ENCODE measurements around the gene CD38.
A peak's percentile ranks its signal among the peaks of the same experiment; 100 is the strongest.
"Not testable (repeated sequence)": the region's sequence is repeated elsewhere in the genome, so short reads cannot be mapped to it uniquely, and the experiment has no call there.

The CD38 gene

GRCh38 chr4:15753786-15754185 lies 24.3 kb upstream of the CD38 start:
- Mint-ChIP-seq H3K27me3 (no peaks in the 10 kb centered on the region), H3K4me1 (peaks cover 52% of the 10 kb centered on the region), H3K27ac (peak overlapping the region; percentile 68), H3K9me3 (no peaks in the 10 kb centered on the region), H3K36me3 (no peaks in the 10 kb centered on the region), H3K4me3 (peak overlapping the region; percentile 26)

DNA sequence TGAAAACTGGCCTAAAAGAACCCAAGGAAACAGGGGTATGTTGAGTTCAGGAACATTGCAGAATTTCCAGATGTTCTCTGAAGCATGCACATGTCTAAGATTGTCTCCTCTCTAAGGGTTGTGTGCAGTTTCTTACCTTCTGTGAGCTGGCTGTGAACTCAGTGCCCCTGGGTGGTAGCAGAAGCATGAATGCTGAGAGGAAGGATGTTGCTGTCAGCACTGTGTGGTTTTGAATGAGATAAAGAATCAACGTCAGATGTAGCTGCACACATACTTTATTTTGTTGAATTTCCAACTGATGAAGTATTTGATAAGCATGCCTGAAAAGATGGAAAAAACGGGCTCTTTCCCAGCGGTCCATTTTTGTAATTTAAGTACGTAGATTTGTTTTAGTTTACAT lies 23.8 kb upstream of the CD38 start:
- Mint-ChIP-seq H3K27ac (no peak overlapping the region), H3K4me1 (peaks cover 57% of the 10 kb centered on the region)

DNA sequence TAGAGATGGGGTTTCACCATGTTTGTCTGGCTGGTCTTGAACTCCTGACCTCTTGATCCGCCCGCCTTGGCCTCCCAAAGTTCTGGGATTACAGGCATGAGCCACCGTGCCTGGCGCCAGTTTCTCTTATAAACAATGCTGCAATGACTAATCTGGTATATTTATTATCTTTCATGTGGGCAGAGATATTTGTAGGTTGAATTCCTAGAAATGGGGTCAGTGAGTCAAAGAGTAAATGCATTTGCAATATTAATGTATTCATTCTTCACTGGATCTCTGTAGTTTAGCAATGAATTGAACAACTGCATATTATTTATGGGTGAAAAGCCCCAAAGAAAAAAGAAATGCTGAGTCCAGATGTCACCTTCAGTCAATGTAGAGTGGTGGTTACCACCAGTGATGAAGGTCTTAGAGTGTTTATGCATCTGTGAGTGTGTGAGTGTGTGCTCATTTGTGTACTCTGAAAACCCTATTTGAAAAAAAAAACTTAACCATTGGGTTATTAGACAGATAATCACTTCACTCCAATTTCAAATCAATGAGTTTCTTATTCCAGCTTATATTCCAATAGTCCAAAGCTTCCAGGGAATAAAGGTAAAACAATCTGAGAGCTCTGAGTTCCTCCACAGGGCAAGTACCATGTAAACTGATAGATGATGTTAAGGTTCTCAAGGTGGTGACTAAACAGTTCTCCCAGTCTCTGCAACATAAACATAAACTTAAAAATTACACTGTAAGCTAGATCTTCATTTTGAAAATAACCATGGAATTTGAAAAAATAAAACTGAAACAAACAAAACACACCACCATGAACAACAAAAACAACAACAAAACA lies 22.6 kb upstream of the CD38 start:
- H3K27me3 Mint-ChIP-seq, result no peaks in the 10 kb centered on the region
- H3K9me3 Mint-ChIP-seq, result no peaks in the 10 kb centered on the region
- peaks cover 60% of the 10 kb centered on the region for H3K4me1 Mint-ChIP-seq
- H3K4me3 Mint-ChIP-seq, result peak overlapping the region; percentile 78
- H3K27ac Mint-ChIP-seq, result peak overlapping the region; percentile 91
- no peaks in the 10 kb centered on the region for H3K36me3 Mint-ChIP-seq

More for the DNA sequence above, 23.8 kb upstream of the CD38 start:
- Mint-ChIP-seq H3K36me3 (no peaks in the 10 kb centered on the region), H3K9me3 (no peaks in the 10 kb centered on the region), H3K4me3 (peak overlapping the region; percentile 33), H3K27me3 (no peaks in the 10 kb centered on the region)

DNA sequence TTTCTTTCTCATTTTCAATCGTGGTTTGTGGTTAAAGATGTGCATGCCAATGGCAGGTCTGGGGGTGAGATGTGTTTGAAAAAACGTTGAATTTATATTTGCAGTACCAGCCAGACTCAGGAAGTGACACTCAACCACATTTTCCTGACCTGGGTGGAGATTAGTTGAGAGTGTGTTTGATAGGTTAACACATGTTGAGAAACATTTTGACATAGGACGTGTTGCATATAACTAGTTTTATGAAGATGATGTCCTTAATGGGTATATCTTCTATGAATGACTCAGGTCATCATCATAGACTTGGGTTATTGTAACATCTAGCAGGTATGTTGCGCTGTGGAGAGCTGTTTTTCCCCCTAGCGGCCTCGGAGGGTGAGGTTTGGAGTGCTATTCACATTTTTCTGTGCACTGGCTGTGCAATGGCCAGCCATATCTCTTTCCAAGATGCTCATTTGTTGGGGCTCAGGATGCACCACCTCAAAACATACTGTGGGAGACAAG lies 21.7 kb upstream of the CD38 start:
- Mint-ChIP-seq H3K27me3 (no peaks in the 10 kb centered on the region), H3K4me1 (peaks cover 65% of the 10 kb centered on the region), H3K4me3 (peak overlapping the region; percentile 78), H3K27ac (peak overlapping the region; percentile 91), H3K36me3 (no peaks in the 10 kb centered on the region), H3K9me3 (no peaks in the 10 kb centered on the region)

DNA sequence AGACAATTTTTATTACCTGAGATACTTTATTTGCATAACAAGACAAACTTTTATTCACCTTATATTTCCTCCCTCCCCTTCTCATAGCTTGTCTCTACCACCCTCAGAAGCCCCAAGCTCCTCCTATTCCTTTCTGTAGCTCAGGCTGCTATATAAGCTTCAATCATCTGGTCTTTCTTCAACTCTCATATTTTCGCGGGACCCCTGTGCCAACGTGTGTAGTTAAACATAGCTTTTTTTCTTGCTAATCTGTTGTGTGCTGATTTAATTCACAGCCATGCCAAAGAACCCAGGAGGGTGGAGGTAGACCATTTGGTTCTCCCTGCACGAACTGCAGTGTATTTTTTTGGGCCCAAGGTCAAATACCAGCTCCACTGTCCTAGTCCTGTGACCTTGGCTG lies 21.1 kb upstream of the CD38 start:
- Mint-ChIP-seq H3K27ac (peak overlapping the region; percentile 89), H3K4me3 (peak overlapping the region; percentile 78), H3K36me3 (no peaks in the 10 kb centered on the region), H3K9me3 (no peaks in the 10 kb centered on the region), H3K4me1 (peaks cover 66% of the 10 kb centered on the region), H3K27me3 (no peaks in the 10 kb centered on the region)

DNA sequence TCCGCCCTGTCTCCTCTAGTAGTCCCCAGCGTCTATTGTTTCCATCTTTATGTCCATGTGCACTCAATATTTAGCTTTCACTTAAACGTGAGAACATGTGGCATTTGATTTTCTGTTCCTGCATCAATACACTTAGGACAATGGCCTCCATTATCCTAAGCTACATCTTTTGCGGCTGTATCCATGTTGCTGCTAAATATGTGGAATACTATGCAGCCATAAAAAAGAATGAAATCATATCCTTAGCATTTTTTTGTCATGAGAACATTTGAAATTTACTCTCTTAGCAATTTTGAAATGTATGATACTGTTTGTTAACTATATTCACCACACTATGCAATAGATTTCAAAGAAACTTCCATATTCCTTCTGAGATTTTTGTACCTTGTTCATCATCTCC lies 19.8 kb upstream of the CD38 start:
- H3K9me3 Mint-ChIP-seq, result no peaks in the 10 kb centered on the region
- no peak overlapping the region for H3K4me3 Mint-ChIP-seq
- no peaks in the 10 kb centered on the region for H3K36me3 Mint-ChIP-seq
- H3K27me3 Mint-ChIP-seq, result no peaks in the 10 kb centered on the region
- peaks cover 68% of the 10 kb centered on the region for H3K4me1 Mint-ChIP-seq
- H3K27ac Mint-ChIP-seq, result peak overlapping the region; percentile 79

DNA sequence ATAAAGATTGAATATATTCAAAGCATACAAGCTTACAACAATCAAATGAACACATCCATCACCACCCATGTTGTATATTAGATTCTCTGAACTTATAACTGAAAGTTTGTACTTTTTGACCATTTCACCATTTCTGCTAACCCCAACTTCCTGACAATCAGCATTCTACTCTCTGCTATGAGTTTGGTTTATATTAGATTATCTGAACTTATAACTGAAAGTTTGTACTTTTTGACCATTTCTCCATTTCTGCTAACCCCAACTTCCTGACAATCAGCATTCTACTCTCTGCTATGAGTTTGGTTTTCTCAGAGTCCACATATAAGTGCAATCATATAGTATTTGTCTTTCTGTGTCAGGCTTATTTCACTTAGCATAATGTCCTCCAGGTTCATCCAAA lies 15.7 kb upstream of the CD38 start:
- H3K4me3 Mint-ChIP-seq, H3K27me3 Mint-ChIP-seq, H3K36me3 Mint-ChIP-seq, H3K9me3 Mint-ChIP-seq: not testable (repeated sequence)
- Mint-ChIP-seq H3K27ac (peak overlapping the region; percentile 82), H3K4me1 (peaks cover 57% of the 10 kb centered on the region)

DNA sequence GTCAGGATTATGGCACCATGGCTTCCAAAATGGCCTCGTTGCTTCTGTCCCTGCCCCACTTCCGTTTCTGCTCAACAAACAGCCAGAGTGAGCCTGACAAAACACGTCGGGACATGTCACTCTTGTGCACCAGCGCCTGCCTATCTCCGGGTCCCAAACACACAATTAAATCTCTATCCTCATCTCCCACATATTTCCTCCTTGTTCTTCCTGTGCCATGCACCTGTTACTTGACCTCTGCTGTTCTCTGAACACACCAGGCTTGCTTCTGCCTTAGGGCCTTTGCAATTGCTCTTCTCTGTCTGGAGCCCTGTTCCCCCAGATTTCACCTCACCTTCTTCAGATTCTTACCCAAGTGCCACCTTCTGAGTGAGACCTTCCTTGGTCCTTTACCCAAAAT lies 12.7 kb upstream of the CD38 start:
- H3K4me3 Mint-ChIP-seq, result peak overlapping the region; percentile 12

GRCh38 chr4:15765910-15766697 lies 12.0 kb upstream of the CD38 start:
- Mint-ChIP-seq H3K4me3 (peak overlapping the region; percentile 42), H3K27me3 (no peaks in the 10 kb centered on the region), H3K4me1 (peaks cover 66% of the 10 kb centered on the region), H3K36me3 (peaks cover 4% of the 10 kb centered on the region), H3K9me3 (peaks cover 10% of the 10 kb centered on the region), H3K27ac (peak overlapping the region; percentile 83)

More for the DNA sequence above, 12.7 kb upstream of the CD38 start:
- H3K36me3 Mint-ChIP-seq, result peaks cover 4% of the 10 kb centered on the region
- H3K27ac Mint-ChIP-seq, result peak overlapping the region; percentile 83
- peaks cover 61% of the 10 kb centered on the region for H3K4me1 Mint-ChIP-seq
- H3K27me3 Mint-ChIP-seq, result no peaks in the 10 kb centered on the region
- peaks cover 10% of the 10 kb centered on the region for H3K9me3 Mint-ChIP-seq

DNA sequence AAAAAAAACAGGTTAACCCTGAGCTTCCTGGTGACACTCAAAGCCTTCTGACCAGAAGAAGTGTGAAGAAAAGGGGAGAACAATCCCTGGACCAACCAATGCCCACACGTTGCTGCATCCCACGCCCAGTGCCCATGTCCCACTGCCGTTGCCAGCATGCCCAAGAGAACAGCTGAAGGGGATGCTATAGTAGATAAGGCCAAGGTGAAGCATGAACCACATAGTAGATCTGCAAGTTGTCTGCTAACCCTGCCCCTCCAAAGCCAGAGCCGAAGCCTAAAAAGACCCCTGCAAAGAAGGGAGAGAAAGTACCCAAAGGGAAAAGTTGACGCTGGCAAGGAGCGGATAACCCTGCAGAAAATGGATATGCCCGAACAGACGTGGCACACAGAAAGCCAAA lies 11.3 kb upstream of the CD38 start:
- peaks cover 4% of the 10 kb centered on the region for H3K36me3 Mint-ChIP-seq
- H3K4me3 Mint-ChIP-seq, result peak overlapping the region; percentile 54
- no peaks in the 10 kb centered on the region for H3K27me3 Mint-ChIP-seq
- H3K27ac Mint-ChIP-seq, result peak overlapping the region; percentile 83
- H3K9me3 Mint-ChIP-seq, result peaks cover 10% of the 10 kb centered on the region
- peaks cover 69% of the 10 kb centered on the region for H3K4me1 Mint-ChIP-seq

DNA sequence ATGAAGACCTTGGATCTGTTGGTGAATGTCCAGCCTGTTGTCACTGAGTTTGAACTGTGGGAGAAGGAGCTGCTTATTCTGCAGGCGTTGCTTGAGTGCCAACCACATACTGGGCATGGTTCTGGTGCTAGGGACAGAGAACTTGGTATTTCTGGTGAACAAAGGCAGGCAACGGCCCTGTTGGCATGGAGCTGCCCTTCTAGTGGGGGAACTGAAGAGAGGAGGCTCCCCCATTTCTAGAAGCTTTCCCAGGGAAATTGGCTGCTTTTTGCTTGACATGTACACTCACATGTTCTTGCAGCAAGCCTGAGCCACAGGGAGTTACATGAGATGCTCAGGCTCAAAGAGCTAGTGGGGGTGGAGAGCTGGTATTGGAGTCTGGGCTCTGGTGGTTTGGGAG lies 8.9 kb upstream of the CD38 start:
- peak overlapping the region; percentile 85 for H3K27ac Mint-ChIP-seq
- H3K4me1 Mint-ChIP-seq, result peaks cover 84% of the 10 kb centered on the region
- peaks cover 10% of the 10 kb centered on the region for H3K9me3 Mint-ChIP-seq
- no peak overlapping the region for H3K4me3 Mint-ChIP-seq
- H3K36me3 Mint-ChIP-seq, result peaks cover 5% of the 10 kb centered on the region
- H3K27me3 Mint-ChIP-seq, result no peaks in the 10 kb centered on the region

DNA sequence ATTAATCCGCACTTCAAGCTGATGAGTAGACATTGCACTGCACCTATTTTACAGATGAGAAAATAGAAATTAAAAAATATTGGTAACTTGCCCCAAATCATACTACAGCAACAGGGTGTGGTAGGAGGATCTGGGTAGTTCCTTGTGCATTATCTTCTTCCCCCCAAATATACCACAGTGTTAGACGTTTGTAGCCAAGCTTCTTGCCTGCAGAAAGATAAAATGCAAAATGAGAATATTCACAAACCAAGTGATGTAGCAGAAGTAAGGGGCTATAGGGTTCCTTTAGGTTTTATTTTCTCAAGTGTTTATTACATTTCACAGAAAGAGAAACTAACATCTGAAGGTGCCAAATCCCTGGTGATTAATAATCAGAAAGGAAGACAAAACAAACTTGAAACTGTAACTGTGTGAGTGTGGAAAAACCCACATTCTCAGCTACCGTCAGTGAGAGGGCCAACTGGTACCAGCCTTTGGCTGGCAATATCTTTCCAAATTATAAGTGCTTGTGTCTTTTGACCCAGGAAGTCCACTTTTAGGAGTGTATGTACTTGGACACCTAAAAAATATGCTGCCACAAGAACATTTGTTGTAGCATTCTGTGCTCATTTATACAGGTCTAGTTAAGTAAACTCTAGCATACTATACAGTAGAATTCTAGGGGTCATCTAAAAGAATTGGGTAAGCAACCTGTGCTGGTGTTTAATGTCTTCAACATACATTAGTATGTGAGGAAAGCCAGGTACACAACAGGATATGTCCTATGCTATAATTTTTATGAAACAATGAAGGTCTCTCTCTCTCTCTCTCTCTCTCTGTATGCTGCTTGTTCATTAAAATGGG lies 6.7 kb upstream of the CD38 start:
- Mint-ChIP-seq H3K4me3 (peak overlapping the region; percentile 60), H3K4me1 (peaks cover 78% of the 10 kb centered on the region), H3K9me3 (no peaks in the 10 kb centered on the region), H3K27ac (peak overlapping the region; percentile 92), H3K36me3 (peaks cover 1% of the 10 kb centered on the region), H3K27me3 (no peaks in the 10 kb centered on the region)

DNA sequence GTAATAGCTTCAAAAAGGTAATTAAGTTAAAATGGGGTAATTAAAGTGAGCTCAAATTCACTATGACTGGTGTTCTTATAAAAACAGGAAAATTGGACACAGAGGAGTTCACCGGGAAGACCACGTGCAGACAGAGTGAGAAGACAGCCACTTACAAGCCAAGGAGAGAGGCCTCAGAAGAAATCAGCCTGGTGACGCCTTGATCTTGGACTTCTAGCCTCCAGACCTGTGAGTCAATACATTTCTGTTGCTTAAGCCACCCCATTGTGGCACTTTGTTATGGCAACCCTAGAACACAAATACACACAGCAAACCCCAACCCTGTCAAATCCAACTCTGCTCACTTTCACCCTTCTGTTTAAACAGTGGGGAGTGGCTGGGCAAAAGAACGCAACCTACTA lies 4.1 kb upstream of the CD38 start:
- Mint-ChIP-seq H3K9me3 (no peaks in the 10 kb centered on the region), H3K36me3 (peaks cover 1% of the 10 kb centered on the region), H3K27ac (peak overlapping the region; percentile 47), H3K4me3 (no peak overlapping the region), H3K4me1 (peaks cover 72% of the 10 kb centered on the region), H3K27me3 (no peaks in the 10 kb centered on the region)

- peaks cover 71% of the 10 kb centered on the region for H3K4me1 Mint-ChIP-seq
- H3K27me3 Mint-ChIP-seq, result no peaks in the 10 kb centered on the region
- H3K36me3 Mint-ChIP-seq, result peaks cover 8% of the 10 kb centered on the region
- no peaks in the 10 kb centered on the region for H3K9me3 Mint-ChIP-seq
- no peak overlapping the region for H3K27ac Mint-ChIP-seq
- H3K4me3 Mint-ChIP-seq, result peak overlapping the region; percentile 90
Observed at GRCh38 chr4:15776871-15777648, 1.1 kb upstream of the CD38 start.

All from activated naive CD4-positive, alpha-beta T cell treated with anti-CD3 and anti-CD28 coated beads, Interleukin-2, amount 50 U/mL, for 24 hours (primary cell).